ENCODE results near the gene USP48. TPM values are rescaled to one million over a fixed set of nuclear protein-coding genes. Genes with fewer than 3 reads are reported as not detected.

USP48 gene
- total and polyA plus RNA-seq, 2 of the 4 experiments (the other 2 are of a cell fraction): 24.7 to 25.0 TPM

DNA sequence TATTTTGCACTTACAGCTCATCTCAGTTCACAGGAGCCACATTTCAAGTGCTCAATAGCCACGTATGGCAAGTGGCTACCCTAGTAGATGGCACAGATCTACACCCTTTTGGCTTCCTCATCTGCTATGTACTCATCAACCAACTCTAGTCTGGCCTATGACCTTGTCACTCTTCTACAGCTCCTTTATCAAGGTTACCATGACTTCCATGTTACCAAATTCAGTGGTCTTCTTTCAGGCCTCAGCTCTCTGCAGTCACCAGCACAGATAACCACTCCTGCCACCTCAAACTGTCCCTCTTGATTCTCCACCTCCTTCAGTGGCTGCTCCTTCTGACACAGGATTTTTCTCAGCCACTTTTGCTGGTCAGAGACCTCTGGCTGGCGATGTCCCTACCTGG lies 11.7 kb upstream of the USP48 start:
- ChIA-PET CTCF (no interaction called here), POLR2A (ENCODE audit: unreplicated experiment) (no interaction called here)
- in situ Hi-C loops (cut with MboI; ENCODE audit: low sequenced_read_pairs): no loop called here
- Histone ChIP-seq H2BK15ac (ENCODE audit: low read depth, low read length) (no peak overlapping the region), H3K9me1 (ENCODE audit: insufficient read depth, low read length) (no peaks in the 10 kb centered on the region), H2AFZ (replicated peaks; ENCODE audit: low read length, poor library complexity) (no peak overlapping the region), H4K8ac (ENCODE audit: low read depth in 2 of 2, low read length in 2 of 2) (no peak overlapping the region), H3K9me3 (ENCODE audit: control insufficient read depth, insufficient read depth, low read length) (peaks cover 8% of the 10 kb centered on the region), H4K20me1 (ENCODE audit: insufficient read depth, low read length) (no peaks in the 10 kb centered on the region), H2BK5ac (ENCODE audit: low read depth, low read length, poor library complexity, severe bottlenecking) (no peak overlapping the region), H3K4me3 (ENCODE audit: insufficient read depth, low read depth, low read length) (no peak overlapping the region), H3K27me3 (ENCODE audit: control insufficient read depth, insufficient read depth, low read length) (no peaks in the 10 kb centered on the region; the same call in none of the 2 replicates), H3K4me1 (ENCODE audit: control insufficient read depth, insufficient read depth, low read length) (no peaks in the 10 kb centered on the region), H3K27ac (ENCODE audit: insufficient read depth, low read length) (no peak overlapping the region), H3K79me1 (ENCODE audit: low read depth in 1 of 2, low read length in 2 of 2) (no peaks in the 10 kb centered on the region), H3K23ac (ENCODE audit: low read depth, low read length) (no peak overlapping the region), H2BK120ac (ENCODE audit: low read depth, low read length) (no peak overlapping the region), H3K4ac (ENCODE audit: low read depth, low read length) (no peak overlapping the region), H2AK9ac (replicated peaks; ENCODE audit: low read depth, low read length, poor library complexity) (no peak overlapping the region), H2AK5ac (ENCODE audit: low read depth, low read length) (no peak overlapping the region), H3K56ac (ENCODE audit: extremely low read depth, insufficient read depth, low read length) (no peak overlapping the region), H3K4me2 (ENCODE audit: low read depth, low read length) (no peak overlapping the region), H3K9ac (ENCODE audit: low read depth, low read length) (no peak overlapping the region), H3K14ac (replicated peaks; ENCODE audit: low read depth, low read length) (no peak overlapping the region), H3K18ac (ENCODE audit: low read depth, low read length) (no peak overlapping the region), H3K36me3 (ENCODE audit: control insufficient read depth, insufficient read depth, low read length) (no peaks in the 10 kb centered on the region), H4K5ac (ENCODE audit: low read depth, low read length) (no peak overlapping the region), H4K91ac (ENCODE audit: insufficient read depth, low read depth, low read length) (no peak overlapping the region), H2BK20ac (ENCODE audit: low read depth, low read length) (no peak overlapping the region)
- DNase-seq (no peak), ATAC-seq (ENCODE audit: low read depth) (no peak)
- 44% methylated on average over 1 of the region's 2 CpGs; no CpG with 5 or more reads in 1 of the 2 experiments for WGBS, 2 experiments (ENCODE audit: extremely low coverage in 2 of 2, insufficient read length in 1 of 2)
- TF ChIP-seq FOS (IDR thresholded peaks at IDR 0.05; ENCODE audit: low read depth, low read length): no peak
- no peak for TF ChIP-seq SMC3 (IDR thresholded peaks at IDR 0.05; ENCODE audit: low read depth, low read length)
- TF ChIP-seq BHLHE40 (IDR thresholded peaks at IDR 0.05; ENCODE audit: low read depth, low read length): no peak
- TF ChIP-seq RAD21 (IDR thresholded peaks at IDR 0.05; ENCODE audit: low read length): no peak
- no peak for TF ChIP-seq MAZ (IDR thresholded peaks at IDR 0.05; ENCODE audit: borderline replicate concordance, low read depth, low read length)
- no peak for TF ChIP-seq CEBPB (IDR thresholded peaks at IDR 0.05; ENCODE audit: low read depth, low read length)
- TF ChIP-seq, protein P1, sequence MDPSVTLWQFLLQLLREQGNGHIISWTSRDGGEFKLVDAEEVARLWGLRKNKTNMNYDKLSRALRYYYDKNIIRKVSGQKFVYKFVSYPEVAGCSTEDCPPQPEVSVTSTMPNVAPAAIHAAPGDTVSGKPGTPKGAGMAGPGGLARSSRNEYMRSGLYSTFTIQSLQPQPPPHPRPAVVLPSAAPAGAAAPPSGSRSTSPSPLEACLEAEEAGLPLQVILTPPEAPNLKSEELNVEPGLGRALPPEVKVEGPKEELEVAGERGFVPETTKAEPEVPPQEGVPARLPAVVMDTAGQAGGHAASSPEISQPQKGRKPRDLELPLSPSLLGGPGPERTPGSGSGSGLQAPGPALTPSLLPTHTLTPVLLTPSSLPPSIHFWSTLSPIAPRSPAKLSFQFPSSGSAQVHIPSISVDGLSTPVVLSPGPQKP (IDR thresholded peaks at IDR 0.05; ENCODE audit: borderline replicate concordance, low read depth, low read length): no peak
- TF ChIP-seq, protein P2, sequence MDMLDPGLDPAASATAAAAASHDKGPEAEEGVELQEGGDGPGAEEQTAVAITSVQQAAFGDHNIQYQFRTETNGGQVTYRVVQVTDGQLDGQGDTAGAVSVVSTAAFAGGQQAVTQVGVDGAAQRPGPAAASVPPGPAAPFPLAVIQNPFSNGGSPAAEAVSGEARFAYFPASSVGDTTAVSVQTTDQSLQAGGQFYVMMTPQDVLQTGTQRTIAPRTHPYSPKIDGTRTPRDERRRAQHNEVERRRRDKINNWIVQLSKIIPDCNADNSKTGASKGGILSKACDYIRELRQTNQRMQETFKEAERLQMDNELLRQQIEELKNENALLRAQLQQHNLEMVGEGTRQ (IDR thresholded peaks at IDR 0.05; ENCODE audit: low read depth, low read length): no peak
- no peak for TF ChIP-seq RCOR1 (IDR thresholded peaks at IDR 0.05; ENCODE audit: insufficient replicate concordance, low read length)
- intact Hi-C loops (cut with micrococcal nuclease): no loop called here
- BruUV-seq (replicated peaks): no TSS peak
- dilution Hi-C loops (cut with HindIII; ENCODE audit: low sequenced_read_pairs, unreplicated experiment): no loop called here

All from IMR-90 (cell line).